Epithelial cell of esophagus (primary cell): Measurements from ENCODE around the gene RAB3GAP2.
"Not testable (repeated sequence)": the region's sequence is repeated elsewhere in the genome, so short reads cannot be mapped to it uniquely, and the experiment has no call there.

Experiments
- DNase-seq: peaks from one replicate; pipeline ENCODE4 v3.0.0; 2010; ENCODE audit warnings: low read depth
- H3K4me3 ChIP-seq: 2 replicates; pipeline ENCODE4 v1.5.1; 2011; ENCODE audit warnings: mild to moderate bottlenecking, low read length, control low read depth
- TF ChIP-seq, protein P1 (sequence below): IDR thresholded peaks from 2 replicates; pipeline ENCODE4 v1.5.1; 2011; ENCODE audit warnings: low read depth, mild to moderate bottlenecking, low read length, control low read depth, inconsistent platforms; ENCODE audit not compliant: insufficient read depth; ENCODE audit errors: missing control alignments

RAB3GAP2 gene

DNA sequence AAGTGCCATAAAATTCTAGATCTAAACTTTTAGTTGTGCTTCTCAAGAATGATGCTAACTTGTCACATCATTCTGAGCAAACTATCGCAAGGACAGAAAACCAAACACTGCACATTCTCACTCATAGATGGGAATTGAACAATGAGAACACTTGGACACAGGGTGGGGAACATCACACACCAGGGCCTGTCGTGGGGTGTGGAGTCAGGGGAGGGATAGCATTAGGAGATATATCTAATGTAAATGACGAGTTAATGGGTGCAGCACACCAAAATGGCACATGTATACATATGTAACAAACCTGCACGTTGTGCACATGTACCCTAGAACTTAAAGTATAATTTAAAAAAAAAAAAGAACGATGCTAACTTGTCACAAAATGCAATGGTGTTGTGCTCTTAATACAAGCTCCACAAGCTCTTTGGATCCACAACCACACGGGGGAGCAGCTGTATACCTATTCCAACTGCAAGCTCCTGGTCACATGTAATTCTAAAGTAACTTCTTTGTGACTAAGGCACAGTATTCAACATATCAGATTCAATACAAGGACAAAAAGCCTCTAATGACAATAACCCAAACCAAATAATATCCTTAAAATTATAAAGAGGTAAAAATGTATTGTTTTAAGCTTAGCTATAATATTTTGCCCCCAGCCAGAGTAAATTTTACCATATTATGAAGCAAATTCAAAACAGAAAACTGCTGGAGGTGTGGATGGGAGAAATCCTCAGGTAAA, 53.7 kb downstream of the RAB3GAP2 start:
- DNase-seq: peak; percentile 82
- H3K4me3 ChIP-seq: not testable (repeated sequence)

DNA sequence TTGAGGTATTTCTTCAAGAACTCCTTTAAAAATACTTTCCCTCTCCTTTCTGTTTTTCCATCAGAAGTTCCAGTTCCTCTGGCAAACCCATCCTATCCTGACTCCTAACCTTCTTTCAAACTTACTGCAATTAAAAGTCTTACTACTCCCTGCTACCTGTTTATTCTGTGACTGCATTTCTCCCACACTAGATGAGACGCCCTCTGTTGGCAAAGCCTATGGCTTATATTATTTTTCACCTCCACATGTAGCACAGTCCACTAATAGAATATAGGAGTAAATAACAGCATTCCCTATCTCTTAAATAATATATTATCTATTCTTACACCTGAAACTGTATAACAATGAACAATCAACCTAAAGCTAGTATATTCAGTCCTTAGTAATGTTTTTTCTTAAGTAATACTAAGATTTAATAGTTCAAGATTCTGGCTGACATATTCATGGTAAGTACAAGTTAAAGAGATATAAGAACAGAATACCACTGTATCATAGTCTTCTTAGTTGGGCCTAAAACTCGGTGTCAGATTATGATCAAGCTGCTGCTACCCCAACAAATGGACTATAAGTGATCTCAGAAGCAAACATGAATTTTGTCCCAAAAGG, 54.8 kb downstream of the RAB3GAP2 start:
- H3K4me3 ChIP-seq: no peak overlapping the region
- DNase-seq: peak; percentile 42
- TF ChIP-seq, protein P1, sequence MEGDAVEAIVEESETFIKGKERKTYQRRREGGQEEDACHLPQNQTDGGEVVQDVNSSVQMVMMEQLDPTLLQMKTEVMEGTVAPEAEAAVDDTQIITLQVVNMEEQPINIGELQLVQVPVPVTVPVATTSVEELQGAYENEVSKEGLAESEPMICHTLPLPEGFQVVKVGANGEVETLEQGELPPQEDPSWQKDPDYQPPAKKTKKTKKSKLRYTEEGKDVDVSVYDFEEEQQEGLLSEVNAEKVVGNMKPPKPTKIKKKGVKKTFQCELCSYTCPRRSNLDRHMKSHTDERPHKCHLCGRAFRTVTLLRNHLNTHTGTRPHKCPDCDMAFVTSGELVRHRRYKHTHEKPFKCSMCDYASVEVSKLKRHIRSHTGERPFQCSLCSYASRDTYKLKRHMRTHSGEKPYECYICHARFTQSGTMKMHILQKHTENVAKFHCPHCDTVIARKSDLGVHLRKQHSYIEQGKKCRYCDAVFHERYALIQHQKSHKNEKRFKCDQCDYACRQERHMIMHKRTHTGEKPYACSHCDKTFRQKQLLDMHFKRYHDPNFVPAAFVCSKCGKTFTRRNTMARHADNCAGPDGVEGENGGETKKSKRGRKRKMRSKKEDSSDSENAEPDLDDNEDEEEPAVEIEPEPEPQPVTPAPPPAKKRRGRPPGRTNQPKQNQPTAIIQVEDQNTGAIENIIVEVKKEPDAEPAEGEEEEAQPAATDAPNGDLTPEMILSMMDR: peak; percentile 60

More for the DNA sequence above, 53.7 kb downstream of the RAB3GAP2 start:
- TF ChIP-seq, protein P1: peak; percentile 80

DNA sequence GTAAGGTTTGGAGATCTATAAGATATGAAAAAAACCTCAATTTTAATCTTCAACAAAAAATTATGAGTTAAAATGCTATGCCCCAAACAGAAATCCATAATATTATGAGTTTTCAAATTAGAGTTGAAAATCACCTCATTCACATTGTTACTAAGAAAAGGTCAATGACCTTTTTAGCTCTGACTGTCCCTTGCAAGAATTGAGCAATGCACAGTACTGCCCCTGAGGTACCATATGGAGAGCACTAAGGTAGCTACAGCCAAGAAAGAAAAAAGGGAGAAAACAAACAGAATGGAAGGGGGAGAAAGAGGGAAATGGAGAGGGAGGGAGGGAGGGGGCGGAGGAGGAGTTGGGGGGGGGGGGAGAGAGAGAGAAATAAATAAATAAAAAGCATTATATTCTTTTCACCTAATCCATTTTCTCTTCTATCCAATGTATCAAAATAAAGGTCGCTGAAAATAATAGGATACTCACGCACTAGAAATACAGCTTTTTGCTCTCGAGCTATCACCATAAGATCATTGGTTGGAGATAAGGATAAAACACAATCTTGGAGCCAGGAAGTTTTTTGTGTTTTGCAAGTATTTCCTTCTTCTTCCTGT, 58.8 kb downstream of the RAB3GAP2 start:
- DNase-seq: no peak
- H3K4me3 ChIP-seq: no peak overlapping the region
- TF ChIP-seq, protein P1: no peak

DNA sequence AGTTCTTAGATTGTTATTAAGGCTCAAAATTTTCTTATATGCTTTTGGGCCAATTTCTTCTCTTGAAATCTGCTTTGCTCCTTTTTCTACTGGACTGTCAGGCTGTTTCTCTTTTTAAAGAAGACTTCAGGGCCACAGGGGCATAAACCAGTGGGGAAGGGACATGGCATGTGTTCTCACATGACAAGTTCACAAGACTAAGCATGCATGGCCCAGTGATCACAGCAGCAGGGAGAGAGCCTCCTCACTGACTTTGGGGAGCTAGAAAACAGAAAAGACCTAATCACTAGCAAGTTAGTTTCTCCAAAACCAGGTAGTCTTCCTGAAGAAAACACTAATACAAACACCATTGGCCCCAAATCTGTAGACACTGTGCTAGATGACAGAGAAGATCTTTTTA, 64.8 kb downstream of the RAB3GAP2 start:
- TF ChIP-seq, protein P1: no peak
- DNase-seq: no peak
- H3K4me3 ChIP-seq: no peak overlapping the region

DNA sequence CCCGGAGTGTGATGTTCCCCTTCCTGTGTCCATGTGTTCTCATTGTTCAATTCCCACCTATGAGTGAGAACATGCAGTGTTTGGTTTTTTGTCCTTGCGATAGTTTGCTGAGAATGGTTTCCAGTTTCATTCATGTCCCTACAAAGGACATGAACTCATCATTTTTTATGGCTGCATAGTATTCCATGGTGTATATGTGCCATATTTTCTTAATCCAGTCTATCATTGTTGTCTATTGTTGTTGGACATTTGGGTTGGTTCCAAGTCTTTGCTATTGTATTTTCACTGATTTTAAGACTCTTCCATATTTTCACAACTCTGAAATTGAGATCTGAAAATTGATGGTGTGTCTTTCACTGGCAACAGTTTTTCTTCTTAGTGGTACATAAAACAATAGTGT, 67.5 kb downstream of the RAB3GAP2 start:
- not testable (repeated sequence) for DNase-seq, H3K4me3 ChIP-seq

DNA sequence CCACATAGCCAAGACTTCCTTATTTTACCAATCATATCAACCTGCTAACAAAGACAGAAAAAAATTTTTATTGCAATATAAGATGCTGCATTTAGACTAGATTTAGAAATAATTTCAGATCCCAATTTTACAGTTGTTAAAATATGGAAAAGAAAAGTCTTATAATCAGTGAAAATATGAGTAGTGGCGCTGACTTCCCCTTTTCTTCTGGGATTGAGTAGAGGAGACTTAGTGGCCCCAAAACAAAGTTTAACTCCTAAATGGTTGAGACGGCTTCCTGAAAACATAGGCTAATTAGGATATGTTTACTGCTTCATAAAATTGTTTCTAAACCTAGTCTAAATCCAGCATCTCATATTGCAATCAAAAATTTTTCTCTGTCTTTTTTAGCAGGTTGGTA, 68.4 kb downstream of the RAB3GAP2 start:
- TF ChIP-seq, protein P1: no peak
- no peak for DNase-seq

DNA sequence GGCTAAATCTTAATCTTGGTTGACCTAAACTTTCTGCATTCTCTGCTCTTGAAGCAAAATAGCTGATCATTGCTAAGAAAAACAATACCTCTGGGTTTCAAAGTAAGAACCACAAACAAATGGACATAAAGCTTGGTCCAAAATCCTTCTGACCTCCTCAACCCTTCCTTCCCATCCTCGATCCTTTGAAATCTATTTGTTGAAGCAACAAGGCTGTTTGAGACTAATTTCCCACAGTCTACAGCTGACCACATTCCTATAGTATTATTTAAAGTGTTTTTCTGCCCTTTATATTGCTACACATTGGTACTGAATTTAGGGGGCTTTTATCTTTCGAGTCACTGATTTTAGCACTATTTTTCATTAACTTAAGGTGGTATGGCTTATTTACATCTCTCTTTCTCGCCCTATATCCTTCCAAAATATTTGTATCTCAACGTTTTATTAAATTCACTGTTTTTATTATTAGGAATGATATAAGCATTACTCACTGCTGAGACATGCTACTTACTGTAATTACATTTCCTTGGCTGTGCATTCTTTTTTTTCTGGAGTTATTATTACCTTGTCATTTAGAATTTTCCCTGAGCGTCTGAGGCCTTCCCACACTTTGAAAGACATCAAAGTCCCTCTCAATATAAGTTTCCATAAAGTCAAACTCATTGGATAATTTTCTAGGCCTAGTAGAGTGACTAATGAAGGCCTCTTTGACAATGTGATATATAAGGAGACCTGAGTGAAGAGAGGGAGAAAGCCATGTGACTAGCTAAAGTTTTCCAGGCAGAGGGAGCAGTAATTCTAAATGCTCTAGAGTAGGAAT, 73.9 kb downstream of the RAB3GAP2 start:
- TF ChIP-seq, protein P1: no peak
- no peak for DNase-seq
- H3K4me3 ChIP-seq: no peak overlapping the region

More for the DNA sequence above, 68.4 kb downstream of the RAB3GAP2 start:
- no peak overlapping the region for H3K4me3 ChIP-seq
